Stimulated activated CD4-positive, alpha-beta T cell treated with anti-CD3 and anti-CD28 coated beads, Interleukin-12 subunit alpha, Interleukin-12 subunit beta, amount 100 ng/mL, for 24 hours (primary cell): ENCODE data around the gene VAX1.
"Not testable (repeated sequence)": the region's sequence is repeated elsewhere in the genome, so short reads cannot be mapped to it uniquely, and the experiment has no call there.

Source experiments
- DNase-seq, 2 experiments: peaks; one replicate each; pipeline ENCODE4 v3.0.0-alpha.2; 2020; ENCODE audit warnings: low read depth in 2 of 2

The VAX1 gene

GRCh38 chr10:117137911-117138642, at the start of gene VAX1:
Gene VAX1 (minus strand): TSS chr10:117138270. CDS start chr10:117138056, 214 bp downstream.
- DNase-seq: no peak

- no peak for DNase-seq
Measured at GRCh38 chr10:117186832-117187615, 49.0 kb upstream of the VAX1 start.

GRCh38 chr10:117185817-117186216, 47.7 kb upstream of the VAX1 start:
- DNase-seq: not testable (repeated sequence)

GRCh38 chr10:117184821-117185220, 46.8 kb upstream of the VAX1 start:
- DNase-seq: no peak

- DNase-seq: no peak
Measured at GRCh38 chr10:117184296-117184695, 46.2 kb upstream of the VAX1 start.

- no peak for DNase-seq
Measured at GRCh38 chr10:117178190-117178589, 40.1 kb upstream of the VAX1 start.

GRCh38 chr10:117175901-117176534, 37.9 kb upstream of the VAX1 start:
- peak; percentile 43 to 82 for DNase-seq

GRCh38 chr10:117175215-117175900, 37.3 kb upstream of the VAX1 start:
- no peak for DNase-seq

- peak; percentile 75 to 88 for DNase-seq
Measured at GRCh38 chr10:117174439-117175214, 36.6 kb upstream of the VAX1 start.

GRCh38 chr10:117170244-117170643, 32.2 kb upstream of the VAX1 start:
- no peak for DNase-seq

- DNase-seq: no peak
Measured at GRCh38 chr10:117169480-117169879, 31.4 kb upstream of the VAX1 start.

GRCh38 chr10:117168729-117169128, 30.7 kb upstream of the VAX1 start:
- no peak for DNase-seq

GRCh38 chr10:117167789-117168674, 30.0 kb upstream of the VAX1 start:
- peak; percentile 49 to 63 for DNase-seq

- DNase-seq: no peak
Measured at GRCh38 chr10:117167346-117167788, 29.3 kb upstream of the VAX1 start.

- DNase-seq: no peak
Measured at GRCh38 chr10:117166418-117167345, 28.6 kb upstream of the VAX1 start.

GRCh38 chr10:117165538-117166417, 27.7 kb upstream of the VAX1 start:
- DNase-seq: no peak

GRCh38 chr10:117164592-117165537, 26.8 kb upstream of the VAX1 start:
- DNase-seq: no peak
